K562 (cell line): ENCODE data around the gene SLC19A1. TPM values are rescaled to one million over a fixed set of nuclear protein-coding genes. Genes with fewer than 3 reads are reported as not detected.

ENCODE experiments used
- CREM ChIP-seq: IDR thresholded peaks from 2 replicates; pipeline ENCODE4 v1.6.1; 2014; ENCODE audit warnings: antibody characterized with exemption, low read depth
- IFI16 ChIP-seq: fragments of 250-450 bp; sonication (Bioruptor Pico); IDR thresholded peaks from 2 replicates; pipeline ENCODE4 v2.1.2; 2022; ENCODE audit warnings: mild to moderate bottlenecking, inconsistent platforms
- POU5F1 ChIP-seq: fragments of 150-350 bp; IDR thresholded peaks from 2 replicates; pipeline ENCODE4 v1.6.1; 2014; ENCODE audit warnings: borderline replicate concordance, low read length, low read depth, mild to moderate bottlenecking; ENCODE audit not compliant: partially characterized antibody
- SETDB1 ChIP-seq: IDR thresholded peaks from one replicate; pipeline ENCODE4 v1.6.1; 2012; ENCODE audit warnings: low read length, control low read depth, inconsistent platforms
- TCF7 ChIP-seq: sonication (generic); IDR thresholded peaks from 2 replicates; pipeline ENCODE4 v1.6.1; 2016; ENCODE audit warnings: antibody characterized with exemption, borderline replicate concordance
- ZNF146 ChIP-seq: IDR thresholded peaks from one replicate; pipeline ENCODE4 v1.6.1; 2018; ENCODE audit warnings: missing compliant biosample characterization; ENCODE audit not compliant: unreplicated experiment
- ZNF263 ChIP-seq: sonication (generic); formaldehyde crosslinking; IDR thresholded peaks from 2 replicates; pipeline ENCODE4 v1.8.0; 2022; ENCODE audit warnings: mild to moderate bottlenecking, missing genetic modification reagents, borderline replicate concordance
- ZNF318 ChIP-seq, 2 experiments: fragments of 450-650 bp; IDR thresholded peaks; 2 replicates each; pipeline ENCODE4 v1.6.1; 2016; ENCODE audit warnings: mild to moderate bottlenecking in 2 of 2, borderline replicate concordance in 1 of 2, low read depth in 1 of 2, moderate library complexity in 1 of 2
- ZNF511 ChIP-seq: sonication (generic); formaldehyde crosslinking; IDR thresholded peaks from 2 replicates; pipeline ENCODE4 v1.8.0; 2022; ENCODE audit warnings: mild to moderate bottlenecking, missing genetic modification reagents
- ZNF609 ChIP-seq: sonication (generic); formaldehyde crosslinking; IDR thresholded peaks from 2 replicates; pipeline ENCODE4 v1.8.1; 2023; ENCODE audit warnings: missing genetic modification reagents, mild to moderate bottlenecking, borderline replicate concordance
- ZNF764 ChIP-seq: fragments of 250-450 bp; sonication (Bioruptor Pico); IDR thresholded peaks from 2 replicates; pipeline ENCODE4 v1.4.0; 2020; ENCODE audit warnings: low read depth, mild to moderate bottlenecking, moderate library complexity
- polyA plus RNA-seq, 8 experiments: library from polyadenylated mRNA; depleted of rRNA in 4 of 8; stranded (reverse) in 5 of 8; unstranded in 3 of 8; fragments of >200 nt; fragmentation: Nextera tagmentation in 2 of 8; fragmentation: Illumina TruSeq in 1 of 8; extraction: Ambion mirVana in 2 of 8; extraction: Trizol in 1 of 8; gene quantifications; 2 replicates each; pipeline versions ENCODE4 v1.2.1 to v1.2.3, GENCODE V29; 2011 to 2014; ENCODE audit warnings: inconsistent platforms in 1 of 8, missing spikeins in 1 of 8
- total RNA-seq, 7 experiments: library from RNA; depleted of rRNA in 6 of 7; stranded (reverse); fragments of >200 nt in 6 of 7; fragmentation: Illumina TruSeq in 2 of 7; extraction: Trizol in 2 of 7; gene quantifications; 2 replicates each; pipeline versions ENCODE4 v1.2.1 to v1.2.3, GENCODE V29; 2011 to 2021; ENCODE audit warnings: low replicate concordance in 1 of 7
- TF ChIP-seq, protein P1 (sequence below): fragments of 450-650 bp; formaldehyde crosslinking; IDR thresholded peaks from 2 replicates; pipeline ENCODE4 v1.4.0; 2022; ENCODE audit warnings: mild to moderate bottlenecking, moderate library complexity

SLC19A1 gene
- total and polyA plus RNA-seq, 9 of the 15 experiments (the other 6 are each of a cell fraction or from before 2014, with no cell fraction given): 0.65 to 88.7 (median 12.0) TPM

DNA sequence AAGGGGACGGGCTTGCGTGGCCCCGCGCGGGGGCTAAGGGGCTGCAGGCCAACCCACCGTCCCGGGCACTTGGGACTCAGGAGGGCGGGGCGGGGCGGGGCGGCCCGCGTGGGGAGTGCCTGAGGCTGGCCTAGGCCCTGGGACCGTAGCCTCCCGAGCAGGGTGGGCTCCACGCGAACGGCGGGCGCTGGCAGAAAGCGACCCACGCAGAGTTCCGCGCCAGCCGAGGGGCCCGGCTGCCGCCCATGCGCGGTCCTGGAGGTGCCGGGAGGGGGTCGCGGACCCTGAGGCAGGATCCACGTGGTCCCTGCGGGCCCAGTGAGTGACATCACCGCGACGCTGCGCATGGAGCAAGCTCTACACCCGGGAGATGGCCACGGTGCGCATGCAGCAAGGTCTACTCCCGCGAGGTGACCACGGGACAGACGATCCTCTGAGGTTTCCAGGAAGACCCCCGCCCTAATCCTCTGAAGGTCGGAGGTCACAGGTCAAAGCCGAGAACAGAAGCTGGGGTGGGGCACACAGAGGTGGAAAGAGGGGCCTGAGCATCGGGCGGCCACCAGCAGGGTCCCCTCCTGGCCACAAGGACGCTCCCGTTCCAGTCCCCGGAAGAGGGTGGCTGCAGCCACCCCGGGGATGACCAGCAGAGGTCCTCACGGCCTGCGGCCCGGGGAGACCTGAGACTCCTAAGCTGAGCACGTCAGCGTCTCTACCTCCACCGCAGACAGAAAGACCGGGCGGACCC lies 13.5 kb upstream of the SLC19A1 start (continued):
- TF ChIP-seq ZNF511 (CRISPR knock-in tag) (peak; percentile 92), ZNF263 (CRISPR knock-in tag) (no peak; the same call in 1 of the 2 replicates), CREM (peak; percentile 52; the same call in 1 of the 2 replicates), POU5F1 (no peak), ZNF764 (CRISPR knock-in tag) (no peak), ZNF318 (IDR thresholded peaks at IDR 0.05; ENCODE audit: borderline replicate concordance in 1 of 2, low read depth in 1 of 2) (no peak), SETDB1 (no peak), TCF7 (no peak), IFI16 (CRISPR knock-in tag) (no peak), ZNF609 (CRISPR knock-in tag) (no peak), ZNF146 (CRISPR knock-in tag) (no peak)
- TF ChIP-seq, protein P1, sequence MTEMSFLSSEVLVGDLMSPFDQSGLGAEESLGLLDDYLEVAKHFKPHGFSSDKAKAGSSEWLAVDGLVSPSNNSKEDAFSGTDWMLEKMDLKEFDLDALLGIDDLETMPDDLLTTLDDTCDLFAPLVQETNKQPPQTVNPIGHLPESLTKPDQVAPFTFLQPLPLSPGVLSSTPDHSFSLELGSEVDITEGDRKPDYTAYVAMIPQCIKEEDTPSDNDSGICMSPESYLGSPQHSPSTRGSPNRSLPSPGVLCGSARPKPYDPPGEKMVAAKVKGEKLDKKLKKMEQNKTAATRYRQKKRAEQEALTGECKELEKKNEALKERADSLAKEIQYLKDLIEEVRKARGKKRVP: no peak
